Spleen (tissue), 7 donors: ENCODE results near the gene FOXP1.
A peak's percentile ranks its signal among the peaks of the same experiment; 100 is the strongest.

Experiments
- POLR2A ChIP-seq, 3 donors: fragments of 450-650 bp; IDR thresholded peaks; one replicate each; pipeline ENCODE4 v1.5.1; 2017; ENCODE audit warnings: antibody characterized with exemption in 3 of 3, mild to moderate bottlenecking in 1 of 3
- TF ChIP-seq, protein P1 (sequence below), 11 experiments: fragments of 200-600 bp in 7 of 11; fragments of 450-650 bp in 4 of 11; sonication (generic) in 4 of 11; IDR thresholded peaks in 8 of 11; conservative IDR thresholded peaks in 3 of 11; 1 replicate in 7 of 11; 2 replicates in 4 of 11; pipeline versions ENCODE4 v1.4.0 to v1.8.0; 2016 to 2021; ENCODE audit warnings: antibody characterized with exemption in 11 of 11, inconsistent platforms in 4 of 11, mild to moderate bottlenecking in 1 of 11
- donor health status: DM: no; HTN: no; CAD: no; lungs with moderate emphysema.
- donor health status: DM: no; HTN: no; CAD: no.
- donor health status: DM: no; HTN: no; CAD: no.

DNA sequence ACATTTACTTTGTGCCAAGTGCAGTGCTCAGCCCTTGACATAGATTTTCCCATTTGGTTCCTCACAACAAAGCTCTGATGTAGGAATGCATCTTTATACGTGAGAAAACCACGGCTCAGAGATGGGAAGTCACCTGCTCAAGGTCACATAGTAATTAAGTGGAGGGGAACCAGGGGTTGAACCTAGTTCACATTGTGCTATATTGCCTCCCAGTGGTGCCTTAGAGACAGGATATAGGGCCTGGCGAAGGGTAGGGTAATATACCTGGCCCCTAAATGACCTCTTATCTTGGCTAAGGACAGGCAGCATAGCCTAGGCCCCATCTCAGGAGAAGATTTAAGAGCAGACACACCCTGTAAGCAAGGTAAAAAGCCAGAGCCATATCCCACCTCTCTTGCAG is 71.5 kb downstream of the FOXP1 start:
- TF ChIP-seq POLR2A (IDR thresholded peaks at IDR 0.05) = no peak
- TF ChIP-seq, protein P1, sequence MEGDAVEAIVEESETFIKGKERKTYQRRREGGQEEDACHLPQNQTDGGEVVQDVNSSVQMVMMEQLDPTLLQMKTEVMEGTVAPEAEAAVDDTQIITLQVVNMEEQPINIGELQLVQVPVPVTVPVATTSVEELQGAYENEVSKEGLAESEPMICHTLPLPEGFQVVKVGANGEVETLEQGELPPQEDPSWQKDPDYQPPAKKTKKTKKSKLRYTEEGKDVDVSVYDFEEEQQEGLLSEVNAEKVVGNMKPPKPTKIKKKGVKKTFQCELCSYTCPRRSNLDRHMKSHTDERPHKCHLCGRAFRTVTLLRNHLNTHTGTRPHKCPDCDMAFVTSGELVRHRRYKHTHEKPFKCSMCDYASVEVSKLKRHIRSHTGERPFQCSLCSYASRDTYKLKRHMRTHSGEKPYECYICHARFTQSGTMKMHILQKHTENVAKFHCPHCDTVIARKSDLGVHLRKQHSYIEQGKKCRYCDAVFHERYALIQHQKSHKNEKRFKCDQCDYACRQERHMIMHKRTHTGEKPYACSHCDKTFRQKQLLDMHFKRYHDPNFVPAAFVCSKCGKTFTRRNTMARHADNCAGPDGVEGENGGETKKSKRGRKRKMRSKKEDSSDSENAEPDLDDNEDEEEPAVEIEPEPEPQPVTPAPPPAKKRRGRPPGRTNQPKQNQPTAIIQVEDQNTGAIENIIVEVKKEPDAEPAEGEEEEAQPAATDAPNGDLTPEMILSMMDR (IDR thresholded peaks at IDR 0.05 in 8 of 11, conservative IDR thresholded peaks at IDR 0.05 in 3 of 11) = peak; percentile 24 to 70 (median 51)
